GM12801 (cell line): ENCODE results near the gene CNOT4.

Source experiments
- CTCF ChIP-seq: IDR thresholded peaks from one replicate; pipeline ENCODE4 v1.5.1; 2011; ENCODE audit warnings: control low read depth; ENCODE audit not compliant: insufficient read length; ENCODE audit errors: extremely low read depth

The CNOT4 gene

GRCh38 chr7:135322571-135323340 is 187.1 kb downstream of the CNOT4 start:
- TF ChIP-seq CTCF = no peak

- TF ChIP-seq CTCF = no peak
These were observed 188.3 kb downstream of the CNOT4 start for GRCh38 chr7:135321556-135321955.

- TF ChIP-seq CTCF = no peak
These were observed 189.6 kb downstream of the CNOT4 start for GRCh38 chr7:135320268-135320667.

GRCh38 chr7:135317676-135318325 is 192.1 kb downstream of the CNOT4 start:
- no peak for TF ChIP-seq CTCF

- TF ChIP-seq CTCF = no peak
These were observed 193.1 kb downstream of the CNOT4 start for GRCh38 chr7:135316648-135317313.

GRCh38 chr7:135313971-135314370 is 195.9 kb downstream of the CNOT4 start:
- no peak for TF ChIP-seq CTCF
